BLaER1 treated with 17β-estradiol and CSF1 and Interleukin-3, amounts not matched to agents 10 nM and 100 nM (cell line): ENCODE results near the gene C2orf15.
A peak's percentile ranks its signal among the peaks of the same experiment; 100 is the strongest.
"Not testable (repeated sequence)": the region's sequence is repeated elsewhere in the genome, so short reads cannot be mapped to it uniquely, and the experiment has no call there.

Experiments
- H3K27ac ChIP-seq, 11 experiments: shearing (Covaris generic); formaldehyde crosslinking; 2 replicates each; pipeline ENCODE4 v1.8.1; 2022
- H3K27me3 ChIP-seq, 11 experiments: shearing (Covaris generic); formaldehyde crosslinking; 2 replicates each; pipeline ENCODE4 v1.8.1; 2022
- H3K36me3 ChIP-seq, 11 experiments: shearing (Covaris generic); formaldehyde crosslinking; 2 replicates each; pipeline ENCODE4 v1.8.1; 2022
- H3K4me1 ChIP-seq, 10 experiments: shearing (Covaris generic); formaldehyde crosslinking; 2 replicates each; pipeline ENCODE4 v1.8.1; 2022
- H3K4me2 ChIP-seq, 11 experiments: shearing (Covaris generic); formaldehyde crosslinking; 2 replicates each; pipeline ENCODE4 v1.8.1; 2022
- H3K4me3 ChIP-seq, 10 experiments: shearing (Covaris generic); formaldehyde crosslinking; 2 replicates each; pipeline ENCODE4 v1.8.1; 2022
- H3K9ac ChIP-seq, 11 experiments: shearing (Covaris generic); formaldehyde crosslinking; 2 replicates each; pipeline ENCODE4 v1.8.1; 2022
- H3K9me3 ChIP-seq, 11 experiments: shearing (Covaris generic); formaldehyde crosslinking; replicated peaks in 1 of 11; 2 replicates each; pipeline ENCODE4 v1.8.1; 2022
- H4K20me1 ChIP-seq, 11 experiments: shearing (Covaris generic); formaldehyde crosslinking; 2 replicates each; pipeline ENCODE4 v1.8.1; 2022
- Cebpa-rat ChIP-seq, 11 experiments: shearing (Covaris generic); IDR thresholded peaks; 2 replicates each; pipeline ENCODE4 v1.8.1; 2022

The C2orf15 gene

GRCh38 chr2:99141110-99142108 lies at the start of gene C2orf15:
Gene C2orf15, plus strand, starts transcription at chr2:99141707. Its CDS starts 8,852 bp downstream, at chr2:99150559.
- peaks cover 0 to 24% (median 16%) of the 10 kb centered on the region in 11 experiments; a peak in 13 of 22 replicates for H3K27me3 ChIP-seq
- no peaks in the 10 kb centered on the region for H3K36me3 ChIP-seq
- TF ChIP-seq Cebpa-rat (IDR thresholded peaks at IDR 0.05) = no peak
- H3K4me2 ChIP-seq = peak within 1 kb of the TSS; percentile 79 to 96 (median 92)
- H3K4me3 ChIP-seq = peak within 1 kb of the TSS; percentile 78 to 95 (median 85)
- H3K9ac ChIP-seq = peak within 1 kb of the TSS; percentile 64 to 82 (median 77)
- H3K9me3 ChIP-seq = no peaks in the 10 kb centered on the region
- H4K20me1 ChIP-seq = peaks cover 0 to 4% (median 0%) of the 10 kb centered on the region in 11 experiments; a peak in 2 of 22 replicates
- peaks cover 7 to 18% (median 14%) of the 10 kb centered on the region in 10 experiments; a peak in 17 of 20 replicates for H3K4me1 ChIP-seq
- peak within 1 kb of the TSS; percentile 23 to 69 (median 60); a peak in 19 of 22 replicates for H3K27ac ChIP-seq

GRCh38 chr2:99096728-99097127 lies 44.8 kb upstream of the C2orf15 start:
- no peak for TF ChIP-seq Cebpa-rat (IDR thresholded peaks at IDR 0.05)
- Histone ChIP-seq H3K27ac (no peak overlapping the region), H4K20me1 (no peaks in the 10 kb centered on the region), H3K4me2 (no peak overlapping the region), H3K4me1 (no peaks in the 10 kb centered on the region), H3K27me3 (no peaks in the 10 kb centered on the region), H3K9me3 (peaks cover 14 to 28% (median 22%) of the 10 kb centered on the region in 11 experiments), H3K4me3 (no peak overlapping the region), H3K36me3 (no peaks in the 10 kb centered on the region), H3K9ac (no peak overlapping the region)

GRCh38 chr2:99101697-99102096 lies 39.8 kb upstream of the C2orf15 start:
- H3K9me3 ChIP-seq = peaks cover 0 to 9% (median 0%) of the 10 kb centered on the region in 11 experiments; a peak in 4 of 22 replicates
- H3K9ac ChIP-seq = no peak overlapping the region
- no peak overlapping the region for H3K27ac ChIP-seq
- H3K4me2 ChIP-seq = no peak overlapping the region
- no peaks in the 10 kb centered on the region for H4K20me1 ChIP-seq
- H3K36me3 ChIP-seq = no peaks in the 10 kb centered on the region
- no peak overlapping the region for H3K4me3 ChIP-seq
- peaks cover 0 to 8% (median 2%) of the 10 kb centered on the region in 10 experiments; a peak in 12 of 20 replicates for H3K4me1 ChIP-seq
- TF ChIP-seq Cebpa-rat (IDR thresholded peaks at IDR 0.05) = peak in 1 of 11 experiments; percentile 25; a peak in 1 of 22 replicates
- no peaks in the 10 kb centered on the region for H3K27me3 ChIP-seq

- peaks cover 0 to 15% (median 7%) of the 10 kb centered on the region in 10 experiments; a peak in 12 of 20 replicates for H3K4me1 ChIP-seq
- no peak overlapping the region for H3K4me2 ChIP-seq
- TF ChIP-seq Cebpa-rat (IDR thresholded peaks at IDR 0.05) = no peak
- H3K9ac ChIP-seq = no peak overlapping the region
- H3K27ac ChIP-seq = no peak overlapping the region
- H3K36me3 ChIP-seq = no peaks in the 10 kb centered on the region
- H3K27me3 ChIP-seq = no peaks in the 10 kb centered on the region
- H3K4me3 ChIP-seq = no peak overlapping the region
- H3K9me3 ChIP-seq = peaks cover 0 to 4% (median 0%) of the 10 kb centered on the region in 11 experiments; a peak in 2 of 22 replicates
- no peaks in the 10 kb centered on the region for H4K20me1 ChIP-seq
These were observed 37.5 kb upstream of the C2orf15 start for GRCh38 chr2:99104006-99104405.

- H3K27ac ChIP-seq = peak overlapping the region in 1 of 11 experiments; percentile 12; a peak in 1 of 22 replicates
- H3K36me3 ChIP-seq = no peaks in the 10 kb centered on the region
- H4K20me1 ChIP-seq = no peaks in the 10 kb centered on the region
- no peak for TF ChIP-seq Cebpa-rat (IDR thresholded peaks at IDR 0.05)
- H3K4me2 ChIP-seq = peak overlapping the region in 6 of 11 experiments; percentile 22 to 53 (median 40); a peak in 11 of 22 replicates
- H3K4me1 ChIP-seq = peaks cover 0 to 15% (median 7%) of the 10 kb centered on the region in 10 experiments; a peak in 12 of 20 replicates
- H3K9me3 ChIP-seq = no peaks in the 10 kb centered on the region
- H3K9ac ChIP-seq = no peak overlapping the region
- no peak overlapping the region for H3K4me3 ChIP-seq
- no peaks in the 10 kb centered on the region for H3K27me3 ChIP-seq
These were observed 34.6 kb upstream of the C2orf15 start for GRCh38 chr2:99106913-99107312.

- no peaks in the 10 kb centered on the region for H3K9me3 ChIP-seq
These were observed 30.3 kb upstream of the C2orf15 start for GRCh38 chr2:99111236-99111635.

GRCh38 chr2:99111945-99112344 lies 29.6 kb upstream of the C2orf15 start:
- no peak overlapping the region for H3K4me3 ChIP-seq
- H3K27ac ChIP-seq = no peak overlapping the region
- no peak for TF ChIP-seq Cebpa-rat (IDR thresholded peaks at IDR 0.05)
- no peak overlapping the region for H3K4me2 ChIP-seq
- no peaks in the 10 kb centered on the region for H3K9me3 ChIP-seq
- no peak overlapping the region for H3K9ac ChIP-seq
- no peaks in the 10 kb centered on the region for H4K20me1 ChIP-seq
- no peaks in the 10 kb centered on the region for H3K36me3 ChIP-seq
- H3K4me1 ChIP-seq = peaks cover 0 to 5% (median 2%) of the 10 kb centered on the region in 10 experiments; a peak in 12 of 20 replicates
- no peaks in the 10 kb centered on the region for H3K27me3 ChIP-seq

More at GRCh38 chr2:99111236-99111635, 30.3 kb upstream of the C2orf15 start:
- Histone ChIP-seq H3K4me3 (no peak overlapping the region), H3K27me3 (no peaks in the 10 kb centered on the region), H3K4me2 (no peak overlapping the region), H3K4me1 (peaks cover 0 to 11% (median 7%) of the 10 kb centered on the region in 10 experiments; a peak in 12 of 20 replicates), H4K20me1 (no peaks in the 10 kb centered on the region), H3K9ac (no peak overlapping the region), H3K36me3 (no peaks in the 10 kb centered on the region), H3K27ac (no peak overlapping the region)
- TF ChIP-seq Cebpa-rat (IDR thresholded peaks at IDR 0.05) = no peak

- TF ChIP-seq Cebpa-rat (IDR thresholded peaks at IDR 0.05) = no peak
- Histone ChIP-seq H3K9ac (no peak overlapping the region), H3K9me3 (no peaks in the 10 kb centered on the region), H3K27me3 (no peaks in the 10 kb centered on the region), H3K4me1 (no peaks in the 10 kb centered on the region), H3K27ac (no peak overlapping the region), H3K36me3 (no peaks in the 10 kb centered on the region), H3K4me3 (no peak overlapping the region), H3K4me2 (no peak overlapping the region), H4K20me1 (no peaks in the 10 kb centered on the region)
These were observed 28.9 kb upstream of the C2orf15 start for GRCh38 chr2:99112617-99113016.

GRCh38 chr2:99127981-99128380 lies 13.5 kb upstream of the C2orf15 start:
- no peak overlapping the region for H3K27ac ChIP-seq
- H4K20me1 ChIP-seq = no peaks in the 10 kb centered on the region
- peaks cover 7 to 20% (median 9%) of the 10 kb centered on the region in 11 experiments; a peak in 14 of 22 replicates for H3K36me3 ChIP-seq
- H3K4me1 ChIP-seq = peaks cover 0 to 11% (median 0%) of the 10 kb centered on the region in 10 experiments; a peak in 6 of 20 replicates
- peaks cover 18 to 30% (median 26%) of the 10 kb centered on the region in 11 experiments for H3K9me3 ChIP-seq
- no peak overlapping the region for H3K9ac ChIP-seq
- TF ChIP-seq Cebpa-rat (IDR thresholded peaks at IDR 0.05) = no peak
- no peak overlapping the region for H3K4me2 ChIP-seq
- H3K27me3 ChIP-seq = no peaks in the 10 kb centered on the region
- H3K4me3 ChIP-seq = no peak overlapping the region

GRCh38 chr2:99135044-99135556 lies 6.4 kb upstream of the C2orf15 start:
- H3K4me3 ChIP-seq, H3K36me3 ChIP-seq: not testable (repeated sequence)

More at GRCh38 chr2:99135044-99135556, 6.4 kb upstream of the C2orf15 start:
- H3K27ac ChIP-seq, H3K9ac ChIP-seq, H3K4me2 ChIP-seq, H3K4me1 ChIP-seq, H4K20me1 ChIP-seq: not testable (repeated sequence)
- H3K9me3 ChIP-seq = peaks cover 24 to 50% (median 40%) of the 10 kb centered on the region in 11 experiments
- peaks cover 0 to 16% (median 9%) of the 10 kb centered on the region in 11 experiments; a peak in 13 of 22 replicates for H3K27me3 ChIP-seq
